HG03378 (cell line): ENCODE measurements around the gene ZNF763.
"Not testable (repeated sequence)": the region's sequence is repeated elsewhere in the genome, so short reads cannot be mapped to it uniquely, and the experiment has no call there.

Experiments
- ATAC-seq: cut with Tn5 transposase; IDR thresholded peaks from one replicate; pipeline ENCODE4 v1.9.1; 2021; ENCODE audit warnings: mild to moderate bottlenecking, moderate library complexity; ENCODE audit not compliant: unreplicated experiment

The ZNF763 gene

DNA sequence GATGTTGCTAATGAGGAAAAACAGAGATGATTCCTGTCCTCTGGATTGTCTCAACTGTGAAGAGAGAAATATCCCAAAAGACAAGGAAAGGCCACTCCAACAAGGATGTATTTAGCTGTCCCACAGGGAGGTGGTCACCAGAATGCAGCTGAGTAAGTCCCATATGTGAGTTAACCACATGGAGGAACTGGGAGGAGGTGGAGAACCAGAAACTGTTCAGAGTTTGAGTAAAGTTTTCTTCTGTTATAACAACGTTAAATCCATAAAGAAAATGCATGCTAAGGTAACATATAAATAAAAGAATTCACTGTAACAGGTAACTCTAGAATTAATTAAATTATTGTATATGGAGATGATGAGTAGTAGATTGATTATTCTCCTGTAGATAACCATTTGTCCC lies 5.3 kb downstream of the ZNF763 start:
- ATAC-seq, result no peak

DNA sequence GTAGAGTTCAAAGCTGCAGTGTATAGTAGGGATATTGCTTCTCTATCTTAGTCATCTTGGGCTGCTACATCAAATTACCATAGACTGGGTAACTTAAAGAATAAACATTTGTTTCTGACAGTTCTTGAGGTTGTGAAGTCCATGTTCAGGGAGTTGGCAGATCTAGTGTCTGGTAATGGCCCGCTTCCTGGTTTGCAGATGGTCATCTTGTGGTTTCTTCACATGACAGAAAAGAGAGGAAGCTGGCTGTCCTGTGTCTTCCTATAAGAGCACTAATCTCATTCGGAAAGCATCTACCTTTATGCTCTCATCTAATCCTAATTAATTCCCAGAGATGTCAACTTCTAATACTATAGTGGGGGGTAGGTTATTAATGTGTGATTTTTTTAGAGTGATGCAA lies 6.2 kb downstream of the ZNF763 start:
- ATAC-seq, result no peak

DNA sequence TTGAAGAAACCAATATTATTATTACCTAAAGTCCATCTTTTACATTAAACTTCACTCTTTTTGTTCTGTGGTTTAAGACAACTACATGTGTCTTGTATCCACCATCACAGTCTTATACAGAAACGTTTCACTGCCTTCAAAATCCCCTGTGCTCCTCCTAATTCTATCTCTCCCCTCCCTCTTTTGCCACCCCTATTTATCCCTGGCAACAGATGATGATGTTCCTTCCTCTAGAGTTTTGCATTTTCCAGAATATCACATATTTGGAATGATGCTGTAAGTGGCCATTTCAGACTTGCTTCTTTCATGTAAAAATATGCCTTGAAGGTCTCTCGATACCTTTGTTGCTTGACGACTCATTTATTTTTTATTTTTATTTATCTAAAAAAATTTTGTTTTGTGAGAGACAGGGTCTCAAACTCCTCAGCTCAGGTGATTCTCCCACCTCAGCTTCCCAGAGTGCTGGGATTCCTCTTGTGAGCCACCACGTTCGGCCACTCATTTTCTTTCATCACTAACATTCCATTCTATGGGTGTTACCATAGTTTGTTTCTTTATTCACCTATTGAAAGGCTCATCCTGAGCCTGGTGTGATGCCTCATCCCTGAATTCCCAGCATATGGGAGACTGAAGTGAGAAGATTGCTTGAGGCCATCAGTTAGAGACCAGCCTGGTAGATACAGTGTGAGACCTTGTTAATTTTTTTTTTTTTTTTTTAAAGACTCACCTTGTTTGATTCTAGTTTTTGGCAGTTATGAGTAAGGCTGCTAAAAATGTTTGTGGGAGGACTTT lies 8.4 kb downstream of the ZNF763 start:
- ATAC-seq, result no peak

DNA sequence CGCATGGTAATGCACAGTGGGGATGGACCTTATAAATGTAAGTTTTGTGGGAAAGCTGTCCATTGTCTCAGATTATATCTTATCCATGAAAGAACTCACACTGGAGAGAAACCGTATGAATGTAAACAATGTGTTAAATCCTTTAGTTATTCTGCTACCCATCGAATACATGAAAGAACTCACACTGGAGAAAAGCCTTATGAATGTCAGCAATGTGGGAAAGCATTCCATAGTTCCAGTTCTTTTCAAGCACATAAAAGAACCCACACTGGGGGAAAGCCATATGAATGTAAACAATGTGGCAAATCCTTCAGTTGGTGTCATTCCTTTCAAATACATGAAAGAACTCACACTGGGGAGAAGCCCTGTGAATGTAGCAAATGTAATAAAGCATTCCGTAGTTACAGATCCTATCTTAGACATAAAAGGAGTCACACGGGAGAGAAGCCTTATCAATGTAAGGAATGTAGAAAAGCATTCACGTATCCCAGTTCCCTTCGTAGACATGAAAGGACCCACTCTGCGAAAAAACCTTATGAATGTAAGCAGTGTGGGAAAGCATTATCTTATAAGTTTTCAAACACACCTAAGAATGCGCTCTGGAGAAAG lies 13.8 kb downstream of the ZNF763 start:
- no peak for ATAC-seq

DNA sequence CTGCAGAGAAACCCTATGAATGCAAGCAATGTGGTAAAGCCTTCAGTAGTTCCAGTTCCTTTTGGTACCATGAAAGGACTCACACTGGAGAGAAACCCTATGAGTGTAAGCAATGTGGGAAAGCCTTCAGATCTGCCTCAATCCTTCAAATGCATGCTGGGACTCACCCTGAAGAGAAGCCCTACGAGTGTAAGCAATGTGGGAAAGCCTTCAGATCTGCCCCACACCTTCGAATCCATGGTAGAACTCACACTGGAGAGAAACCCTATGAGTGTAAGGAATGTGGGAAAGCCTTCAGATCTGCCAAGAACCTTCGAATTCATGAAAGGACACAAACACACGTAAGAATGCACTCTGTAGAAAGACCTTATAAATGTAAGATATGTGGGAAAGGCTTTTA lies 14.7 kb downstream of the ZNF763 start:
- ATAC-seq, result no peak

DNA sequence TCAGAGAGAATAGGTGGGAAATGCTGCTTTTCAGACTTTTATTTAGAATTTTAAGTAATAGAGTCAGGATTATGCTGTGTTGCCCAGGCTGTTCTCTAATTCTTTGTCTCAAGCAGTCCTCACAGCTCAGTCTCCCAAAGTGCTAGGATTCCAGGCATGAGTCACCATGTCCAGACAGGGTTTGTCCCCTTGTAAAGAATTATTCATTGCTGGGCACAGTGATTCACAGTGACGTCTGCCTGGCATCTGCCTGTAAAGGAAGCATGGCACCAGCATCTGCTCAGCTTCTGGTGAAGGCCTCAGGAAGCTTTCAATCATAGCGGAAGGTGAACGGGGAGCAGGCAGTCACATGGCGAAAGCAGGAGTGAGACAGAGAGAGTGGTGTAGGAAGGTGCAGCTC lies 17.7 kb downstream of the ZNF763 start:
- ATAC-seq, result no peak

DNA sequence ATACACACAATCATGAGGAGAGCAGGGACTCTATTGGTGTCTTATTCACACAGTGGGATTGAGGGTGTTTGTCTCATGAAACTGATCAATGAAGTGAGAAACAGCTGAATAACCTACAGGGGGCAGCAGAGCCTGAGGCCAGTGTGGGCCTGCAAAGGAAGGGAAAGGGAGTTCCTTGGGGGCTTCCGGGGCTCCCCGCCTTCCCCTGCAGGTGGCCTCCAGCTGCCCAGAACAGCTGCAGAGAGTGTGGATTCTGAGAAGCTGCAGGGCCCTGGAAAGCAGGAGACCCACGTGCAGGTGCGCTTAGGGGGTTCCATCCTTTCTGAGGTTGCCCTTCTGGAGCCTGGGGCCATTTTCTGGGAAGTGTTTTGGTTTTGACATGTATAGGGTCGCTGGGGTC lies 20.1 kb downstream of the ZNF763 start:
- ATAC-seq, result no peak

DNA sequence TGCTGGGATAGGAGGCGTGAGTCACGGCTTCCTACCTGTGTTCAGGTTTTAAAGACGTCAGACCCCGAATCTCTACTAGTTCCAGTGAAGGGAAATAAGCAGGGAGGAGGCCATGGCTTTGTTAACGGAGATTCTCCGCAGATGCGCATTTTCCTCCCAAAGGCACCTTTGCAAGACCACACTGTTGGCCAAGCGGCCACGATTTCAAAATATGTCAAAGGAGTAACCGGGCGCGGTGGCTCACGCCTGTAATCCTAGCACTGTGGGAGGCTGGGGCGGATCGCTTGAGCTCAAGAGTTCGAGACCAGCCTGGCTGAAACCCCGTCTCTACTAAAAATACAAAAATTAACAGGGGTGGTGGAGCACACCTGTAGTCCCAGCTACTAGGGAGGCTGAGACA lies 21.9 kb downstream of the ZNF763 start:
- ATAC-seq, result no peak

DNA sequence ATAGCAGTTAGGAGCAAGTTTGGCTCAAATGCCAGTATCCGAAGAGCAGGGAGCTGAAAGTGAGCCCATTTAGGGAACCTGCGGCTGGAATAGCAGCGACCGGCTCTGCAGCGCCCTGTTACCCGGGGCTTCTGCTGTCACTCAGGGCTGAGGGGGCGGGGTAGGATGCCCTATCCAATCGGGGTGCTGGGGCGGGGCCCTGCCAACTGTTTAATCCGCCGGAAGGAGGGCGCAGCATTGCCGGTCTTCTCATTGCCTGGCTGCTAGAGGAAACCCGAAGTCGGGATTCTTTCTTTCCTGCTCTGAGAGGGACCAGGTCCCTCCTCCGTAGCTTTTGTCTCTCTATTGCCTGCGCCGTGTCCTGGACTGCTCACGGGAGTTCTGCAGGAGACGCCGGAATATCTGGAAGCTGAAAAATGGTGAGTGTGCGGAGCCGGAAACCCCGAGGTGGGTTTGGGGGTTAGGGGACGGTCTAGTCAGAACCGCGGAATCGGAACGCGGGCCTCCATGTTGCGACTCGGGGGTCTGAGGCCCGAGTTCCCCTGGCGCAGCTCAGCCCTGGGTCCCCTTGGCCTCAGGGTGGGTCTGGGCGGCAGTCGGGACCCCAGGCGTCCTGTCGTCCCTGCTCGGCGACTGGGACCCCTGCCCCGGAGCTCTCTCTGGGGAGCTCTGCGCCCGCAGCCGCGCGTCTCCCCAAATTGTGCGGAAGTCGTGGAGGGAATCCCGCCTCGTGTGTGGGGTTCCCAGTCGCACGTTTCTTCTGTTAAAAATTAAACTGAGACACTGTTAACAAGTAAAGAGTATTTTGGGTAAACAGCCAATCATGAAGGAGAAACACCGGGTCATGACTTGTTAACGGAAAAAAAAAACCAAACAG lies 22.8 kb downstream of the ZNF763 start:
- ATAC-seq, result peak; percentile 64

DNA sequence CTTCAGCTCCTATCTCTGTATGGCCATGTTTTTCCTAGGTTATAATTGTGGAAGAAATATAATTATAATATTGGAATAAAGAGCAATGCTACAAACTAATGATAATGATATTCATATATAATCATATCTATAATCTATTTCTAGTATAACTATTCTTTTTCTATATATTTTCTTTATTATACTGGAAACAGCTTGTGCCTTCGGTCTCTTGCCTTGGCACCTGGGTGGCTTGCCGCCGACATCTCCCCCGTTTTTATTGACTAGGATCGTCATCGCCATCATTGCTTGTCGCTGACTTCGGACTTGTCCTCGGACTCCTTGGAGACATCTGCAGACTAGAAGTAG lies 24.2 kb downstream of the ZNF763 start:
- no peak for ATAC-seq

DNA sequence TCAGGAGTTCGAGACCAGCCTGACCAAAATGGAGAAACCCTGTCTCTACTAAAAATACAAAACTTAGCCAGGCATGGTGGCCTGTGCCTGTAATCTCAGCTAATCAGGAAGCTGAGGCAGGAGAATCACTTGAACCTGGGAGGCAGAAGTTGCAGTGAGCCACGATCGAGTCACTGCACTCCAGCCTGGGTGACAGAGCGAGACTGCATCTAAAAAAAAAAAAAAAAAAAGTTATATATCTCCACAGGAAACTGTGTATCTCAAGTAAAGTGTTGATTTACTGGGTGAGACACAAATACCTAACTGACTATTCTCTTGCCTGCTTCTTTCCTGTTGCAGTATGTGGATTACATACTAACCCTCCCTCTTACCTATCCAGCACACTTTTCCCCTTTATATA lies 27.1 kb downstream of the ZNF763 start:
- ATAC-seq, result not testable (repeated sequence)

DNA sequence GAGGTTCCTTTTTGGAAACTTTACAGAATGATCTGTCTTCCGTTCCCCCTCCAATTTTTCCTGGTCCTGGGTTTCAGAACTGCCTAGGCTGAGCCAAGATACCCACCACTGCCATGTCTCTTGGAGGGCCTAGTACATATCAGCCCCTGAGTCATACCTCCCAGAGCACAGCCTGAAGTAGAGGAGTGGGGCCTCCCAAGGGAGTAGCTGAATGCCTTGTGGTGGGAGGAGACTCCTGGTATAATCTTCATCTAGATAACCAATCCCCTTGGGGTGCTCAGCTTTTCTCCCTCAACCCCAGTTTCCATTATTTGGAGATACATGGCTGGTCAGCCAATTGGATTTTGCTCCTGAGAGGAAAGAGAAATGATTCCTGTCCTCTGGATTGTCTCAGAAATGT lies 30.3 kb downstream of the ZNF763 start:
- no peak for ATAC-seq

DNA sequence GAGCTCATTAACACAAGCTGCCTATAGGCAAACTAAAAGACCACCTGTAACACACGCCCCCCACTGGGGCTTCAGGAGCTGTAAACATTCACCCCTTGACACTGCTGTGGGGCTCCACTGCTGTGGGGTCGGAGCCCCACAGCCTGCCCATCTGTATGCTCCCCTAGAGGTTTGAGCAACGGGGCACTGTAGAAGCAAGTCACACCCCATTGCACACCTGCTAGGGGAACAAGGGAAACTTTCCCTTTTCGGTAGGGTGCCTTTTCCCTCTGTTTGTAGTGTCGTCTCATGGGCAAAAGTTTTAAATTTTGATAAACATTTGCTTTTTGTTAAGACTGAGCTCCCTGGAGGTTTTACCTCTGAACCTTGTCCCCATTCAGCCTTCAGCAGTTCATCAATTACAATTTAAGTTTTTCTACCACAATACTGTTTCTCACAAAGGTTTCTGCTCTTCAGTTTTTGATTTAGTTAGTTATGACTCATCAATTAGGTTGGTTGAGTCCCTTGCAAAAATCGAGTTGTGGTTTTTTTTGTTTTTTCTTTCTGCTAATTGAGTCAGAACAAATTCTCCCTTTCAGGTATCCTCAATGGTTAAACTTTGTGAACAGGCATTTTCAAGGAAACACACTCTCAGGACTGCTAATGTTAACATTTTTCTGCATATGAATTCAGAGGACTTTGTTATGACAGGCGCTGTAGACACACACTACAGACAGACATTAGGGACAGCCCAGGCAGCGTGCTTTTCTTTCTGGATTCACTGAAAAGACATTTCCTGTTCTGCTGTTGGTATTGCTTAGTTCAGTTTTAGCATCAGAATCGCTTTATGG lies 35.5 kb downstream of the ZNF763 start:
- ATAC-seq, result peak; percentile 66

DNA sequence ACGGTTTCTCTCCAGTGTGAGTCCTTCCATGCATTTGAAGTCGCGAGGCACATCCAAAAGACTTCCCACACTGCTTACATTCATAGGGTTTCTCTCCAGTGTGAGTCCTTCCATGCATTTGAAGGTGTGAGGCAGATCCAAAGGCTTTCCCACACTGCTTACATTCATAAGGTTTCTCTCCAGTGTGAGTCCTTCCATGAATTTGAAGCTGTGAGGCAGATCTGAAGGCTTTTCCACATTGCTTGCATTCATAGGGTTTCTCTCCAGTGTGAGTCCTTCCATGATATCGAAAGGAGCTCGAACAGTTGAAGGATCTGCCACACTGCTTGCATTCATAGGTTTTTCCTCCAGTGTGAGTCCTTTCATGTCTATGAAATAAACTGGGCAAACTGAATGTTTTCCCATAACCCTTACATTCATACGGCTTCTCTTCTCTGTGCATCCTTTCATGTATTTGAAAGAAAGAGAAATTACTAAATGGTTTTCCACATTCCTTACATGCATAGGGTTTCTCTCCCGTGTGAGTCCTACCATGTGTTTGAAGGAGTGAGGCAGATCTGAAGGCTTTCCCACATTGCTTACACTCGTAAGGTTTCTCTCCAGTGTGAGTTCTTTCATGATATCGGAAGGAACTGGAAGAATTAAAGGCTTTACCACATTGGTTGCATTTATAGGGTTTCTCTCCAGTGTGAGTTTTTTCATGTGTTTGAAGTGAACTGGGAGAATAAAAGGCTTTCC lies 50.3 kb downstream of the ZNF763 start:
- ATAC-seq, result no peak

DNA sequence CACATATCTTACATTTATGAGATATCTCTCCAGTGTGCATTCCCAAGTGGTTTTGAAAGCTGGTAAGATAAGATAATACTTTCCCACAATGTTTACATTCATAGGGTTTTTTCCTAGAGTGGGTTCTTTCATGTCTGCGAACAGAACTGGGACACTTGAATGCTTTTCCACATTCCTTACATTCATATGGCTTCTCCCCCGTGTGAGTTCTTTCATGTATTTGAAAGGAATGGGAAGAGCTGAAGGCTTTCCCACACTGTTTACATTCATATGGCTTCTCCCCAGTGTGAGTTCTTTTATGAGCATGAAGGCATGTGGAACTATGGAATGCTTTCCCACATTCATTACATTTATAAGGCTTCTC lies 50.9 kb downstream of the ZNF763 start:
- no peak for ATAC-seq
